ENCODE results near the gene SPATA46.

SPATA46 gene

GRCh38 chr1:162347281-162347680, 29.4 kb downstream of the SPATA46 start:
- H3K9me3 ChIP-seq (replicated peaks; ENCODE audit: low read length): no peaks in the 10 kb centered on the region
- peaks cover 17% of the 10 kb centered on the region for H3K4me1 ChIP-seq (ENCODE audit: control insufficient read depth, insufficient read depth, low read length)
- no peak overlapping the region for H3K4me2 ChIP-seq (ENCODE audit: low read length)
- H3K36me3 ChIP-seq (ENCODE audit: insufficient read depth, low read length): no peaks in the 10 kb centered on the region
- no peak overlapping the region for H3K9ac ChIP-seq (ENCODE audit: low read depth, low read length)
- no peak overlapping the region for H3K4me3 ChIP-seq (ENCODE audit: low read length)
- H3K27me3 ChIP-seq (ENCODE audit: control insufficient read depth, insufficient read depth, low read length): no peaks in the 10 kb centered on the region

- Histone ChIP-seq H3K27me3 (ENCODE audit: control insufficient read depth, insufficient read depth, low read length) (no peaks in the 10 kb centered on the region), H3K9me3 (replicated peaks; ENCODE audit: low read length) (no peaks in the 10 kb centered on the region), H3K4me2 (ENCODE audit: low read length) (no peak overlapping the region), H3K4me3 (ENCODE audit: low read length) (no peak overlapping the region), H3K4me1 (ENCODE audit: control insufficient read depth, insufficient read depth, low read length) (no peaks in the 10 kb centered on the region), H3K9ac (ENCODE audit: low read depth, low read length) (no peak overlapping the region), H3K36me3 (ENCODE audit: insufficient read depth, low read length) (no peaks in the 10 kb centered on the region)
These were observed 33.2 kb downstream of the SPATA46 start for GRCh38 chr1:162343470-162343869.

GRCh38 chr1:162342452-162342983, 34.1 kb downstream of the SPATA46 start:
- no peak overlapping the region for H3K9ac ChIP-seq (ENCODE audit: low read depth, low read length)
- no peak overlapping the region for H3K4me3 ChIP-seq (ENCODE audit: low read length)
- H3K4me2 ChIP-seq (ENCODE audit: low read length): no peak overlapping the region
- no peaks in the 10 kb centered on the region for H3K36me3 ChIP-seq (ENCODE audit: insufficient read depth, low read length)
- H3K4me1 ChIP-seq (ENCODE audit: control insufficient read depth, insufficient read depth, low read length): no peaks in the 10 kb centered on the region
- no peaks in the 10 kb centered on the region for H3K27me3 ChIP-seq (ENCODE audit: control insufficient read depth, insufficient read depth, low read length)
- H3K9me3 ChIP-seq (replicated peaks; ENCODE audit: low read length): no peaks in the 10 kb centered on the region

- no peak overlapping the region for H3K4me2 ChIP-seq (ENCODE audit: low read length)
- no peaks in the 10 kb centered on the region for H3K4me1 ChIP-seq (ENCODE audit: control insufficient read depth, insufficient read depth, low read length)
- no peaks in the 10 kb centered on the region for H3K9me3 ChIP-seq (replicated peaks; ENCODE audit: low read length)
- no peak overlapping the region for H3K4me3 ChIP-seq (ENCODE audit: low read length)
- H3K9ac ChIP-seq (ENCODE audit: low read depth, low read length): no peak overlapping the region
- H3K36me3 ChIP-seq (ENCODE audit: insufficient read depth, low read length): no peaks in the 10 kb centered on the region
- no peaks in the 10 kb centered on the region for H3K27me3 ChIP-seq (ENCODE audit: control insufficient read depth, insufficient read depth, low read length)
These were observed 39.9 kb downstream of the SPATA46 start for GRCh38 chr1:162336621-162337285.

- Histone ChIP-seq H3K9me3 (replicated peaks; ENCODE audit: low read length) (no peaks in the 10 kb centered on the region), H3K36me3 (ENCODE audit: insufficient read depth, low read length) (no peaks in the 10 kb centered on the region), H3K27me3 (ENCODE audit: control insufficient read depth, insufficient read depth, low read length) (no peaks in the 10 kb centered on the region), H3K4me2 (ENCODE audit: low read length) (no peak overlapping the region), H3K4me1 (ENCODE audit: control insufficient read depth, insufficient read depth, low read length) (no peaks in the 10 kb centered on the region), H3K4me3 (ENCODE audit: low read length) (no peak overlapping the region), H3K9ac (ENCODE audit: low read depth, low read length) (no peak overlapping the region)
These were observed 41.5 kb downstream of the SPATA46 start for GRCh38 chr1:162335126-162335525.

GRCh38 chr1:162333991-162334390, 42.7 kb downstream of the SPATA46 start:
- Histone ChIP-seq H3K4me2 (ENCODE audit: low read length) (no peak overlapping the region), H3K36me3 (ENCODE audit: insufficient read depth, low read length) (no peaks in the 10 kb centered on the region), H3K4me3 (ENCODE audit: low read length) (no peak overlapping the region), H3K9ac (ENCODE audit: low read depth, low read length) (no peak overlapping the region), H3K27me3 (ENCODE audit: control insufficient read depth, insufficient read depth, low read length) (no peaks in the 10 kb centered on the region), H3K9me3 (replicated peaks; ENCODE audit: low read length) (no peaks in the 10 kb centered on the region), H3K4me1 (ENCODE audit: control insufficient read depth, insufficient read depth, low read length) (no peaks in the 10 kb centered on the region)

GRCh38 chr1:162329826-162330225, 46.8 kb downstream of the SPATA46 start:
- no peaks in the 10 kb centered on the region for H3K36me3 ChIP-seq (ENCODE audit: insufficient read depth, low read length)
- H3K4me1 ChIP-seq (ENCODE audit: control insufficient read depth, insufficient read depth, low read length): peaks cover 6% of the 10 kb centered on the region
- no peaks in the 10 kb centered on the region for H3K27me3 ChIP-seq (ENCODE audit: control insufficient read depth, insufficient read depth, low read length)
- H3K9ac ChIP-seq (ENCODE audit: low read depth, low read length): no peak overlapping the region
- no peaks in the 10 kb centered on the region for H3K9me3 ChIP-seq (replicated peaks; ENCODE audit: low read length)
- H3K4me3 ChIP-seq (ENCODE audit: low read length): no peak overlapping the region
- H3K4me2 ChIP-seq (ENCODE audit: low read length): no peak overlapping the region

GRCh38 chr1:162328512-162328911, 48.1 kb downstream of the SPATA46 start:
- H3K27me3 ChIP-seq (ENCODE audit: control insufficient read depth, insufficient read depth, low read length): no peaks in the 10 kb centered on the region
- no peaks in the 10 kb centered on the region for H3K9me3 ChIP-seq (replicated peaks; ENCODE audit: low read length)
- H3K36me3 ChIP-seq (ENCODE audit: insufficient read depth, low read length): no peaks in the 10 kb centered on the region
- no peak overlapping the region for H3K4me3 ChIP-seq (ENCODE audit: low read length)
- peaks cover 6% of the 10 kb centered on the region for H3K4me1 ChIP-seq (ENCODE audit: control insufficient read depth, insufficient read depth, low read length)
- H3K9ac ChIP-seq (ENCODE audit: low read depth, low read length): no peak overlapping the region
- no peak overlapping the region for H3K4me2 ChIP-seq (ENCODE audit: low read length)

- Histone ChIP-seq H3K27me3 (ENCODE audit: control insufficient read depth, insufficient read depth, low read length) (no peaks in the 10 kb centered on the region), H3K4me2 (ENCODE audit: low read length) (no peak overlapping the region), H3K4me1 (ENCODE audit: control insufficient read depth, insufficient read depth, low read length) (peaks cover 6% of the 10 kb centered on the region), H3K36me3 (ENCODE audit: insufficient read depth, low read length) (no peaks in the 10 kb centered on the region), H3K9me3 (replicated peaks; ENCODE audit: low read length) (no peaks in the 10 kb centered on the region), H3K4me3 (ENCODE audit: low read length) (no peak overlapping the region), H3K9ac (ENCODE audit: low read depth, low read length) (no peak overlapping the region)
These were observed 48.9 kb downstream of the SPATA46 start for GRCh38 chr1:162327788-162328165.

GRCh38 chr1:162327144-162327787, 49.4 kb downstream of the SPATA46 start:
- no peaks in the 10 kb centered on the region for H3K9me3 ChIP-seq (replicated peaks; ENCODE audit: low read length)
- H3K4me3 ChIP-seq (ENCODE audit: low read length): no peak overlapping the region
- H3K4me1 ChIP-seq (ENCODE audit: control insufficient read depth, insufficient read depth, low read length): peaks cover 6% of the 10 kb centered on the region
- H3K9ac ChIP-seq (ENCODE audit: low read depth, low read length): no peak overlapping the region
- H3K36me3 ChIP-seq (ENCODE audit: insufficient read depth, low read length): no peaks in the 10 kb centered on the region
- H3K4me2 ChIP-seq (ENCODE audit: low read length): no peak overlapping the region
- no peaks in the 10 kb centered on the region for H3K27me3 ChIP-seq (ENCODE audit: control insufficient read depth, insufficient read depth, low read length)

GRCh38 chr1:162326559-162326958, 50.1 kb downstream of the SPATA46 start:
- no peaks in the 10 kb centered on the region for H3K36me3 ChIP-seq (ENCODE audit: insufficient read depth, low read length)
- H3K4me2 ChIP-seq (ENCODE audit: low read length): no peak overlapping the region
- H3K9me3 ChIP-seq (replicated peaks; ENCODE audit: low read length): no peaks in the 10 kb centered on the region
- no peak overlapping the region for H3K9ac ChIP-seq (ENCODE audit: low read depth, low read length)
- H3K27me3 ChIP-seq (ENCODE audit: control insufficient read depth, insufficient read depth, low read length): no peaks in the 10 kb centered on the region
- H3K4me1 ChIP-seq (ENCODE audit: control insufficient read depth, insufficient read depth, low read length): peaks cover 6% of the 10 kb centered on the region
- H3K4me3 ChIP-seq (ENCODE audit: low read length): no peak overlapping the region

GRCh38 chr1:162324396-162324795, 52.3 kb downstream of the SPATA46 start:
- Histone ChIP-seq H3K27me3 (ENCODE audit: control insufficient read depth, insufficient read depth, low read length) (no peaks in the 10 kb centered on the region), H3K36me3 (ENCODE audit: insufficient read depth, low read length) (no peaks in the 10 kb centered on the region), H3K4me1 (ENCODE audit: control insufficient read depth, insufficient read depth, low read length) (peaks cover 14% of the 10 kb centered on the region), H3K9me3 (replicated peaks; ENCODE audit: low read length) (no peaks in the 10 kb centered on the region), H3K9ac (ENCODE audit: low read depth, low read length) (no peak overlapping the region), H3K4me2 (ENCODE audit: low read length) (no peak overlapping the region), H3K4me3 (ENCODE audit: low read length) (no peak overlapping the region)

All from skeletal muscle satellite cell (primary cell).